GM12872 (cell line): Measurements from ENCODE around the gene ZFX.
A peak's percentile ranks its signal among the peaks of the same experiment; 100 is the strongest.

Source experiments
- TF ChIP-seq, protein P1 (sequence below): IDR thresholded peaks from 3 replicates; pipeline ENCODE4 v1.5.1; 2011; ENCODE audit warnings: low read depth, mild to moderate bottlenecking, low read length, moderate library complexity; ENCODE audit not compliant: insufficient read depth

Gene ZFX

DNA sequence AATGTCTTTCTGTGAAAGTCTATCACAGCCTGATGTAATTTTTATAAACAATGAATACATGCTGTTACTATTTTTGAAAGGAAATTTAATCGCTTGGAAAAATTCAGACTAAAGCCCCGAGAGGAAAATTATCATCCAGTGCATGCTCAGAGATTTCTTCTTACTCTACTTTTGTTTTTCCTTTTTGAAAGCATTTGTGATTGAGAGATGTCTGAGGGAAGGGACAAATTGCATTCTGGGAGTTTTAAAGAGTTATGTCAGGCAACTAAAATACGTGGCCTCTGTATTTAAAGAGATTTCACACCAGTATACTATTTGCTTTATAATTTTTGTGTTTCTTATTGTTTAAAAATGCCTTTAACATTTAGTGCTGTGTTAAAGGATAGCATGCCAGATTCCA is 1.4 kb upstream of the ZFX start:
- TF ChIP-seq, protein P1, sequence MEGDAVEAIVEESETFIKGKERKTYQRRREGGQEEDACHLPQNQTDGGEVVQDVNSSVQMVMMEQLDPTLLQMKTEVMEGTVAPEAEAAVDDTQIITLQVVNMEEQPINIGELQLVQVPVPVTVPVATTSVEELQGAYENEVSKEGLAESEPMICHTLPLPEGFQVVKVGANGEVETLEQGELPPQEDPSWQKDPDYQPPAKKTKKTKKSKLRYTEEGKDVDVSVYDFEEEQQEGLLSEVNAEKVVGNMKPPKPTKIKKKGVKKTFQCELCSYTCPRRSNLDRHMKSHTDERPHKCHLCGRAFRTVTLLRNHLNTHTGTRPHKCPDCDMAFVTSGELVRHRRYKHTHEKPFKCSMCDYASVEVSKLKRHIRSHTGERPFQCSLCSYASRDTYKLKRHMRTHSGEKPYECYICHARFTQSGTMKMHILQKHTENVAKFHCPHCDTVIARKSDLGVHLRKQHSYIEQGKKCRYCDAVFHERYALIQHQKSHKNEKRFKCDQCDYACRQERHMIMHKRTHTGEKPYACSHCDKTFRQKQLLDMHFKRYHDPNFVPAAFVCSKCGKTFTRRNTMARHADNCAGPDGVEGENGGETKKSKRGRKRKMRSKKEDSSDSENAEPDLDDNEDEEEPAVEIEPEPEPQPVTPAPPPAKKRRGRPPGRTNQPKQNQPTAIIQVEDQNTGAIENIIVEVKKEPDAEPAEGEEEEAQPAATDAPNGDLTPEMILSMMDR: no peak

DNA sequence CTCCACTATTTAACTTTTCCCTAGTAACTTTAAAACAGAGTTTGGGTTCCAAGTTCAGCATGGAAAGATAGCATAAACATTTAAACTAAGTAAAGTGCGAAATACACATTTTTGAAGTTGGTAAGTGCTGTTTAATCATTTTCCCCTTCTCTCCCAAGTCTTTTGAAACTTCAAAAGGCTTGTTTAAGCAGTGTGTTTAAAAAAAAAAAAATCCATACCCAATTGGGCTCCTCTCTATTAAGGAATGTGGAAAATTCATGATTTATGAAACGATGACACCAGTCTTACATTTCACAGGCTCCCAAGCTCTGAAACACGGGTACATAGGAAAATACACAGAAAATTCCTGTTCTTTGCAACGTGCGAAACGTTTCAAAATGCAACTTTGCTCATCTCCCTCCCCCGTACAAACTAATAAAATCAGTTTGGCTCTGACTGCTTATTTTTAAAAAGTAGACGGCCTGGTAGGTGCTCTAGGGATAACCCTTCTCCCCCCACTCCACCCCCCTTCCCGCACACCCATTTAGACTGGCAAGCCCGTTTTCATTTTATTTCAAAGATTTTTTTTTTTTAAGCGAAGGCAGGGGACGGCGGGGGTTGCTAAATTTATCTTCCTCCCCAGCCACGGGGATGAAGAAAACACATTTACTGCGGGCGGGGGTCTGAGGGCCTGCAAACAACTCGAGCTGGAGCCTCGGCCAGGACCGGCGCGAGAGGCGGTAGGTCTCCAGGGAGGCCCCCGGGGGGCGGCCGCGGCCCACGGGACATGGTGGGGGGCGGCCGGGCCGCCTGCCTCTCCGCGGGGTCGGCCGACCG is 786 bp upstream of the ZFX start:
- TF ChIP-seq, protein P1: no peak

DNA sequence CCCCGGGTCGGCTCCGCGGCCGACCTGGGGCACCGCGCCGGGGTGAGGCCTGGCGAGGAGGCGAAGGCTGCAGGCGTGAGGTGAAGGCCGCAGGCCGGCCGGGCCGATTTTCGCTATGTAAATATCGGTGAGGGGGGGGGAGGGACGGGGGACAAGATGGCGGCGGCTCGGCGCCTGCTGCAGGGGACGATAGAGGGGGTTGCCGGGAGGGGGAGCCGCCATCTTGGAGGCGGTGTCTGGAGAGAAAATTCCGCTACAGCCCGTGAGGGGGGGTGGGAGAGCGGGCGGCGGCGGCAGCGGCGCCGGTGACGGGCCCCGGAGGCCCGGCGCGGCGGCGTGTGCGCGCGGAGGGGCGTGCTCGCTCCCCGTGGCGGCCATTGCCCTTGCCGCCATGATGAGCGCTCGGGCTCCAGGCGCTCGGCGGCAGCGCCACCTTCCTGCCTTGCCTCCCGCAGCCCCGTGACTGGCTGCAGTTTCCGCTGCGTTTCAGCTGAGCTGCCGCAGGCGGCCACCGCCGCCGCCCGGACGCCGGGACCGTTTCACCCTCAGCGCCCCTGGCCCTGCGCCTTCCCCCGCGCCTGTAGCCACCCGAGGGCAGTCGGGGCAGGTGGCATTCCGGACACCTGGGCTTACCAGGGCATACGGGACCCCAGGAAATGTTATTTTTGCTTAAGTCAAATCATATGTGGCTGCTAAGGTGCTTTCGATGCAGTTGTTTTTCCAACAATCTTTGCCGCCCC is 692 bp downstream of the ZFX start:
- TF ChIP-seq, protein P1: peak; percentile 32; the same call in 2 of the 3 replicates

DNA sequence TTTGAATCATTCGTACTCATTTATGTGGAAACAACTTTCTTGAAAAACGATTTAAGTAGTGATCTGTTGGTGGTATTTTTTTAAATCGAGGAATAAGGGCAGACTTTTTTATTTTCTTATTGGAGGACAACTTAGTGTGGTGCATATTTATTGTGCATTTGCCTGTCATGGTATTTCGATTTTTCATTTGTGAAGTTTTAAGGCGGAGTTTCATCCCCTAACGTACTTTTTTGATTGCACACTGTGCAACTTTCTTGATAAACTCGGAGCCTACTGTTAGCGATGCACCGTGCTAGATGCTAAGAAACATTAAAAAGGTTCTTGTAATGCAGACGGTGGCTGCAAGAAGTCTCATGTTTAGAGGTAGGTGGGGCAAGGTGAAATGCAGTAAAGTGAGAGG is 1.4 kb downstream of the ZFX start:
- TF ChIP-seq, protein P1: no peak

DNA sequence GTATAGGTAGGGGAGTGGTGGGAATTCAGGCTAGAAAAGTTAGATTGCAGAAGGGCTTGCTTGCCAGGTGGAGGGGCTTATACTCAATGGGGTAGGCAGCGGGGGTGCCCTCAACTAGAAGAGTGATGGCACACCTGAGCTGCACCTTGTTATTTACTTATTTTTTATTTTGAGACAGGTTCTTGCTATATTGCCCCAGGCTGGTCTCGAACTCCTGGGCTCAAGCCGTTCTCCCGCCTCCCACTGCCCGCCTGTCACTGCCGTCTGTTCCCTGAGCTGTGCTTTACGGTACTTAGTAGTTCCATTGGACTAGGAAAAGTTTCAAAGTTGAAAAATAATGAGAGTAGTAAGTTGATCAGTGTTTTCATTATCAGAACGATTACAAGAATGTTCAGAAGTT is 2.0 kb downstream of the ZFX start:
- TF ChIP-seq, protein P1: no peak

DNA sequence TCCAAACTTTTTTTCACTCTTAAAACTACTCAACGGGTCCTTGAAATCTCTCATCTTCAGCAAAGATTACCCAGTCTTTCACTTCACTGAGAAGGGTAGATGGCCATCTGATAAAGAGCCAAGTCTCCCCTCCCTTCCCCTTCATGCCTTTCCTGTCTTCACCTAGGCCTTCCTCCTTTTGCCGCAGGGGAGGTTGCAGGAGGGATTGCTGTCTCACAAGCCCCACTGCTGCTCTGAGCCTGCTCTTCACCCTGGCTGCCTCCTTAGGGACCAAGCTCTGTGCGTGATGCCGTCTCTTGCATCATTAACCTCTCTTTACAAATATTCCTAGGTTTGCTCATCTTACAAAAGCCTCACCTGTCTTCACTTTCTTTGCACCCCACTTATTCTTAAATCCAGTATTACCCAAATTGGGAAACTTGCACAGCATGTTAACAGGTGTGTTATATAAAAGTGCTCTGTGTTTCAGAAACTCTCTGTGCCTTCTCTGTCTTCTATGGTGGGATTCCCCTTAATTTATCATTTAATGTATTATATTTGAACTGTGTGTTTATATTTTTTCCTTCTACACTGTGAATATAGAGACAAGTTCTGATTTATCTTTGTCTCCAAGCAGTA is 3.8 kb downstream of the ZFX start:
- TF ChIP-seq, protein P1: no peak

DNA sequence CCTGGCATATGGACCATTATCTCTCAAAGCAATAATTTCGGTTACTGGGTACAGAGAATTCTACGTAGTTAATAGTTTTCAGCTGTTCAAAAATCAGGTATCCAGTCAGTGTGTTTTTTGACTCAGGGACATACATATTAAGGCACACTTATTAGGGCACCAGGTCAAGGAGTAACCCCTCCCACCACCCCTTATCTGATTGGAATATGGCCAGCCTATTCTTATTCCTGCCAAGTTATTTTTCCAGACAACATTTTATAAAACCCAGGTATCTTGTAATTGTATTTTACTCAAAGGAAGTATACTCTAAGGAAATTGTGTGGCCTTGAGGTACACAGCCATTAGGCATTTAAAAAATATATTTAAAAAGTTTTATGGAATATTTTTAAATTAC is 4.3 kb downstream of the ZFX start:
- TF ChIP-seq, protein P1: no peak
